Right forelimb (tissue), 1 donor: ENCODE data around the gene FOXN3.

Experiments
- DNase-seq: peaks from one replicate; pipeline ENCODE4 v3.0.0-alpha.2; 2018

Gene FOXN3

GRCh38 chr14:89382487-89382886 lies 34.5 kb downstream of the FOXN3 start:
- DNase-seq = no peak

- no peak for DNase-seq
These were observed 36.9 kb downstream of the FOXN3 start for GRCh38 chr14:89379891-89380820.

- no peak for DNase-seq
These were observed 38.0 kb downstream of the FOXN3 start for GRCh38 chr14:89379006-89379405.

- DNase-seq = no peak
These were observed 38.9 kb downstream of the FOXN3 start for GRCh38 chr14:89378119-89378518.

- DNase-seq = no peak
These were observed 39.5 kb downstream of the FOXN3 start for GRCh38 chr14:89377544-89377943.

GRCh38 chr14:89374908-89375307 lies 42.1 kb downstream of the FOXN3 start:
- DNase-seq = no peak

GRCh38 chr14:89373185-89373584 lies 43.8 kb downstream of the FOXN3 start:
- DNase-seq = no peak

GRCh38 chr14:89372512-89372883 lies 44.5 kb downstream of the FOXN3 start:
- DNase-seq = no peak

- DNase-seq = no peak
These were observed 45.2 kb downstream of the FOXN3 start for GRCh38 chr14:89371585-89372511.

- DNase-seq = no peak
These were observed 46.3 kb downstream of the FOXN3 start for GRCh38 chr14:89370781-89371180.

- no peak for DNase-seq
These were observed 46.7 kb downstream of the FOXN3 start for GRCh38 chr14:89370381-89370780.

- DNase-seq = no peak
These were observed 47.4 kb downstream of the FOXN3 start for GRCh38 chr14:89369656-89370055.

- DNase-seq = no peak
These were observed 48.2 kb downstream of the FOXN3 start for GRCh38 chr14:89368490-89369477.

- no peak for DNase-seq
These were observed 49.3 kb downstream of the FOXN3 start for GRCh38 chr14:89367779-89368120.

- DNase-seq = no peak
These were observed 49.9 kb downstream of the FOXN3 start for GRCh38 chr14:89366864-89367778.

- DNase-seq = no peak
These were observed 51.8 kb downstream of the FOXN3 start for GRCh38 chr14:89365061-89365801.

- DNase-seq = no peak
These were observed 52.7 kb downstream of the FOXN3 start for GRCh38 chr14:89364316-89364715.

GRCh38 chr14:89360277-89360676 lies 56.8 kb downstream of the FOXN3 start:
- no peak for DNase-seq

GRCh38 chr14:89359477-89360222 lies 57.4 kb downstream of the FOXN3 start:
- DNase-seq = no peak
